ENCODE measurements around the gene NINJ2. TPM values are rescaled to one million over a fixed set of nuclear protein-coding genes. Genes with fewer than 3 reads are reported as not detected.

The NINJ2 gene
- total RNA-seq, 1 experiment from 2014 or later: 0.24 TPM

GRCh38 chr12:568486-568885 lies 94.8 kb downstream of the NINJ2 start:
- Histone ChIP-seq H2BK120ac (ENCODE audit: low read depth, low read length, poor library complexity, severe bottlenecking) (no peak overlapping the region), H3K18ac (ENCODE audit: insufficient read length, low read depth, low read length) (no peak overlapping the region), H3T11ph (ENCODE audit: low read length) (no peak overlapping the region), H3K27me3 (ENCODE audit: insufficient read depth, low read length) (no peaks in the 10 kb centered on the region), H3K56ac (ENCODE audit: insufficient read length, low read depth, low read length) (no peak overlapping the region), H3K4me2 (ENCODE audit: insufficient read depth, insufficient read length, low read length) (no peak overlapping the region), H4K8ac (replicated peaks; ENCODE audit: insufficient read length, low read depth, low read length) (no peak overlapping the region), H3K9me3 (ENCODE audit: control insufficient read depth, low read depth, low read length) (no peaks in the 10 kb centered on the region), H3K79me2 (ENCODE audit: insufficient read depth, low read length) (no peaks in the 10 kb centered on the region), H3K79me1 (ENCODE audit: insufficient read depth, low read depth, low read length, poor library complexity, severe bottlenecking) (no peaks in the 10 kb centered on the region), H2AFZ (ENCODE audit: low read length) (no peak overlapping the region), H3K27ac (ENCODE audit: insufficient read length, low read depth, low read length) (no peak overlapping the region), H3K23ac (ENCODE audit: insufficient read length, low read depth, low read length) (no peak overlapping the region), H2BK5ac (ENCODE audit: insufficient read length, low read length) (no peak overlapping the region), H3K9ac (ENCODE audit: extremely low read depth, insufficient read length, low read length) (no peak overlapping the region), H4K5ac (ENCODE audit: insufficient read length, low read depth, low read length) (no peak overlapping the region), H3K4ac (ENCODE audit: low read depth, low read length) (no peak overlapping the region), H3K14ac (ENCODE audit: insufficient read depth, low read length) (no peak overlapping the region), H2AK5ac (ENCODE audit: insufficient read length, low read length) (no peak overlapping the region), H4K20me1 (ENCODE audit: control insufficient read depth, insufficient read depth, insufficient read length) (no peaks in the 10 kb centered on the region), H2BK15ac (ENCODE audit: low read depth, low read length) (no peak overlapping the region), H4K91ac (ENCODE audit: insufficient read length, low read depth, low read length) (no peak overlapping the region), H3K4me1 (ENCODE audit: insufficient read depth, low read length) (no peaks in the 10 kb centered on the region; the same call in 1 of the 2 replicates), H3K23me2 (ENCODE audit: insufficient read length, low read depth, low read length, poor library complexity, severe bottlenecking) (peaks cover 11% of the 10 kb centered on the region), H2BK20ac (ENCODE audit: low read depth, low read length, poor library complexity, severe bottlenecking) (no peak overlapping the region), H2BK12ac (ENCODE audit: insufficient read length, low read depth, low read length) (no peak overlapping the region)
- Mint-ChIP-seq H3K27ac (no peak overlapping the region), H3K4me3 (no peak overlapping the region), H3K27me3 (ENCODE audit: low read depth) (peaks cover 11% of the 10 kb centered on the region), H3K9me3 (no peaks in the 10 kb centered on the region; a peak in 1 of 5 replicates), H3K4me1 (peaks cover 18 to 19% of the 10 kb centered on the region in 2 experiments), H3K36me3 (ENCODE audit: insufficient read depth in 1 of 3, low read depth in 3 of 3) (no peaks in the 10 kb centered on the region; a peak in 3 of 7 replicates)
- no peak for DNase-seq
- no peak for TF ChIP-seq CTCF (conservative IDR thresholded peaks at IDR 0.05)
- no CpG with 5 or more reads among the region's 6 CpGs for WGBS (ENCODE audit: extremely low coverage, insufficient read length, low lambda C conversion rate)

Measured in H9 (cell line).